Stimulated activated CD8-positive, alpha-beta memory T cell treated with anti-CD3 and anti-CD28 coated beads, Interleukin-15, amount 100 ng/mL, for 4 hours (primary cell): ENCODE results near the gene PRAMEF20.

Source experiments
- DNase-seq, 2 donors: peaks; one replicate each; pipeline ENCODE4 v3.0.0-alpha.2; 2020; ENCODE audit warnings: low read depth in 2 of 2

PRAMEF20 gene

GRCh38 chr1:13462682-13463081 lies 52.4 kb downstream of the PRAMEF20 start:
- DNase-seq, result no peak

GRCh38 chr1:13465515-13465914 lies 55.3 kb downstream of the PRAMEF20 start:
- no peak for DNase-seq

- no peak for DNase-seq
Measured at GRCh38 chr1:13469343-13469742, 59.1 kb downstream of the PRAMEF20 start.
